IMR-90 (cell line): ENCODE data around the gene GPC6. TPM values are rescaled to one million over a fixed set of nuclear protein-coding genes. Genes with fewer than 3 reads are reported as not detected.
A peak's percentile ranks its signal among the peaks of the same experiment; 100 is the strongest.

Source experiments
- ATAC-seq: fragments of 200-7000 bp; cut with Tn5 transposase; 2 replicates; pipeline ENCODE4 v1.9.1; 2020; ENCODE audit warnings: low read depth, mild to moderate bottlenecking, moderate library complexity
- BruUV-seq: library from RNA; stranded (reverse); fragments of 400-500 nt; replicated peaks from 2 replicates; lab custom pipeline; 2021; lab: Mats Ljungman, UMichigan
- CTCF ChIA-PET: fragments of 300-600 bp; formaldehyde crosslinking; extraction: SDS; loops from one replicate; lab custom pipeline; 2021; ENCODE audit warnings: antibody characterized with exemption; lab: Yijun Ruan, JAX
- POLR2A ChIA-PET: fragments of 300-600 bp; sonication (Branson Sonifier 250); formaldehyde crosslinking; loops from one replicate; lab custom pipeline; 2022; ENCODE audit warnings: antibody characterized with exemption; ENCODE audit not compliant: unreplicated experiment; lab: Charles Lee
- DNase-seq: peaks from one replicate; pipeline ENCODE4 v3.0.0; 2013
- H2AFZ ChIP-seq: replicated peaks from 2 replicates; pipeline ENCODE3; 2013; ENCODE audit warnings: low read length, mild to moderate bottlenecking; ENCODE audit not compliant: poor library complexity
- H2AK5ac ChIP-seq: 2 replicates; pipeline ENCODE4 v1.6.1; 2013; ENCODE audit warnings: low read depth, low read length, inconsistent platforms
- H2AK9ac ChIP-seq: replicated peaks from 2 replicates; pipeline ENCODE3; 2013; ENCODE audit warnings: mild to moderate bottlenecking, low read depth, low read length, moderate library complexity; ENCODE audit not compliant: poor library complexity
- H2BK120ac ChIP-seq: 2 replicates; pipeline ENCODE4 v1.6.1; 2013; ENCODE audit warnings: low read depth, low read length, inconsistent platforms
- H2BK15ac ChIP-seq: 3 replicates; pipeline ENCODE4 v1.6.1; 2013; ENCODE audit warnings: low read depth, low read length, inconsistent platforms
- H2BK20ac ChIP-seq: 2 replicates; pipeline ENCODE4 v1.6.1; 2013; ENCODE audit warnings: low read depth, mild to moderate bottlenecking, inconsistent platforms, low read length, moderate library complexity
- H2BK5ac ChIP-seq: 2 replicates; pipeline ENCODE4 v1.6.1; 2013; ENCODE audit warnings: mild to moderate bottlenecking, low read depth, low read length, inconsistent platforms; ENCODE audit not compliant: poor library complexity, severe bottlenecking
- H3K14ac ChIP-seq: replicated peaks from 2 replicates; pipeline ENCODE4 v1.6.1; 2013; ENCODE audit warnings: low read depth, low read length, inconsistent platforms
- H3K18ac ChIP-seq: 2 replicates; pipeline ENCODE4 v1.6.1; 2013; ENCODE audit warnings: low read depth, low read length, control low read depth
- H3K23ac ChIP-seq: 2 replicates; pipeline ENCODE4 v1.6.1; 2013; ENCODE audit warnings: low read depth, low read length, inconsistent platforms
- H3K27ac ChIP-seq: 2 replicates; pipeline ENCODE4 v1.5.1; 2013; ENCODE audit warnings: mild to moderate bottlenecking, control low read depth, low read length; ENCODE audit not compliant: insufficient read depth
- H3K27me3 ChIP-seq: 2 replicates; pipeline ENCODE4 v1.6.1; 2013; ENCODE audit warnings: low read length; ENCODE audit not compliant: control insufficient read depth, insufficient read depth
- H3K36me3 ChIP-seq: 2 replicates; pipeline ENCODE4 v1.6.1; 2013; ENCODE audit warnings: low read length, mixed read lengths; ENCODE audit not compliant: control insufficient read depth, insufficient read depth
- H3K4ac ChIP-seq: 2 replicates; pipeline ENCODE4 v1.6.1; 2013; ENCODE audit warnings: low read depth, low read length, inconsistent platforms
- H3K4me1 ChIP-seq: 2 replicates; pipeline ENCODE4 v1.6.1; 2013; ENCODE audit warnings: low read length, mixed read lengths; ENCODE audit not compliant: control insufficient read depth, insufficient read depth
- H3K4me2 ChIP-seq: 2 replicates; pipeline ENCODE4 v1.6.1; 2013; ENCODE audit warnings: low read depth, mild to moderate bottlenecking, control low read depth, low read length, moderate library complexity
- H3K4me3 ChIP-seq: 2 replicates; pipeline ENCODE4 v1.5.1; 2013; ENCODE audit warnings: low read depth, mild to moderate bottlenecking, control low read depth, low read length, moderate library complexity; ENCODE audit not compliant: insufficient read depth
- H3K56ac ChIP-seq: 2 replicates; pipeline ENCODE4 v1.6.1; 2013; ENCODE audit warnings: low read length, inconsistent platforms; ENCODE audit not compliant: insufficient read depth; ENCODE audit errors: extremely low read depth
- H3K79me1 ChIP-seq, 2 experiments: 2 replicates each; pipeline ENCODE4 v1.6.1; 2013; ENCODE audit warnings: low read length in 2 of 2, inconsistent platforms in 1 of 2, low read depth in 1 of 2
- H3K9ac ChIP-seq: 2 replicates; pipeline ENCODE4 v1.6.1; 2013; ENCODE audit warnings: low read depth, low read length, control low read depth
- H3K9me1 ChIP-seq: 2 replicates; pipeline ENCODE4 v1.6.1; 2013; ENCODE audit warnings: low read length, inconsistent platforms; ENCODE audit not compliant: insufficient read depth
- H3K9me3 ChIP-seq: 2 replicates; pipeline ENCODE4 v1.6.1; 2013; ENCODE audit warnings: low read length; ENCODE audit not compliant: control insufficient read depth, insufficient read depth
- H4K20me1 ChIP-seq: 2 replicates; pipeline ENCODE4 v1.6.1; 2013; ENCODE audit warnings: low read length, inconsistent platforms; ENCODE audit not compliant: insufficient read depth
- H4K5ac ChIP-seq: 2 replicates; pipeline ENCODE4 v1.6.1; 2013; ENCODE audit warnings: mild to moderate bottlenecking, low read depth, low read length, control low read depth
- H4K8ac ChIP-seq, 2 experiments: 2 replicates each; pipeline ENCODE4 v1.6.1; 2013; ENCODE audit warnings: low read depth in 2 of 2, low read length in 2 of 2, control low read depth in 1 of 2, inconsistent platforms in 1 of 2
- H4K91ac ChIP-seq: 2 replicates; pipeline ENCODE4 v1.6.1; 2013; ENCODE audit warnings: low read depth, low read length, inconsistent platforms; ENCODE audit not compliant: insufficient read depth
- CHD1 ChIP-seq: IDR thresholded peaks from 2 replicates; pipeline ENCODE4 v1.6.1; 2012; ENCODE audit warnings: low read depth, low read length, improper control_type of control experiment
- CTCF ChIP-seq: conservative IDR thresholded peaks from 2 replicates; pipeline ENCODE4 v1.5.1; 2012; ENCODE audit warnings: mild to moderate bottlenecking, low read depth, low read length, improper control_type of control experiment
- ELK1 ChIP-seq: fragments of 150-350 bp; IDR thresholded peaks from 2 replicates; pipeline ENCODE4 v1.6.1; 2016; ENCODE audit warnings: low read depth, mild to moderate bottlenecking, low read length, moderate library complexity, borderline replicate concordance
- FOS ChIP-seq: fragments of 150-350 bp; IDR thresholded peaks from 2 replicates; pipeline ENCODE4 v1.6.1; 2016; ENCODE audit warnings: low read depth, low read length
- MAZ ChIP-seq: IDR thresholded peaks from 2 replicates; pipeline ENCODE4 v1.6.1; 2012; ENCODE audit warnings: low read depth, mild to moderate bottlenecking, low read length, improper control_type of control experiment, moderate library complexity, borderline replicate concordance
- MXI1 ChIP-seq: IDR thresholded peaks from 2 replicates; pipeline ENCODE4 v1.6.1; 2012; ENCODE audit warnings: low read depth, mild to moderate bottlenecking, low read length, moderate library complexity, borderline replicate concordance
- NFE2L2 ChIP-seq: fragments of 150-350 bp; IDR thresholded peaks from 2 replicates; pipeline ENCODE4 v1.6.1; 2016; ENCODE audit warnings: low read depth, mild to moderate bottlenecking, low read length
- RFX5 ChIP-seq: IDR thresholded peaks from 2 replicates; pipeline ENCODE4 v1.8.0; 2012; ENCODE audit warnings: low read depth, mild to moderate bottlenecking, low read length, moderate library complexity
- SMC3 ChIP-seq: fragments of 150-350 bp; IDR thresholded peaks from 2 replicates; pipeline ENCODE4 v1.6.1; 2016; ENCODE audit warnings: low read depth, mild to moderate bottlenecking, antibody characterized with exemption, low read length, moderate library complexity
- USF2 ChIP-seq: fragments of 150-350 bp; IDR thresholded peaks from 2 replicates; pipeline ENCODE4 v1.6.1; 2017; ENCODE audit warnings: mild to moderate bottlenecking, antibody characterized with exemption, low read length, low read depth
- dilution Hi-C: fragments of 300-500 bp; cut with HindIII; formaldehyde crosslinking; loops from one replicate; pipeline ENCODE4 v1.14.3; 2018; ENCODE audit warnings: low sequenced_read_pairs; ENCODE audit not compliant: unreplicated experiment
- in situ Hi-C: fragments of 300-500 bp; cut with MboI; formaldehyde crosslinking; loops from 3 replicates; pipeline ENCODE4 v1.14.3; 2019; ENCODE audit warnings: low sequenced_read_pairs, inconsistent platforms, mixed read lengths
- intact Hi-C: fragments of 100-400 bp; cut with micrococcal nuclease; formaldehyde crosslinking; loops from 2 replicates; pipeline ENCODE4 v1.10.0; 2022
- polyA plus RNA-seq, 3 experiments: library from polyadenylated mRNA; depleted of rRNA; stranded (reverse); fragments of >200 nt; gene quantifications; 2 replicates each; pipeline ENCODE4 v1.2.3, GENCODE V29; 2012; ENCODE audit warnings: low replicate concordance in 1 of 3
- total RNA-seq: library from RNA; depleted of rRNA; stranded (reverse); fragments of >200 nt; gene quantifications from 2 replicates; pipeline ENCODE4 v1.2.3, GENCODE V29; 2012

GPC6 gene
- total and polyA plus RNA-seq, 2 of the 4 experiments (the other 2 are of a cell fraction): 14.9 to 39.4 TPM

- Histone ChIP-seq H2AFZ (no peak overlapping the region), H3K4me1 (peaks cover 2% of the 10 kb centered on the region; the same call in 1 of the 2 replicates), H3K4ac (no peak overlapping the region), H4K5ac (no peak overlapping the region; the same call in 1 of the 2 replicates), H4K91ac (no peak overlapping the region), H2AK5ac (no peak overlapping the region), H3K56ac (no peak overlapping the region), H3K27me3 (no peaks in the 10 kb centered on the region), H2BK15ac (peak overlapping the region; percentile 5; the same call in 1 of the 3 replicates), H4K20me1 (no peaks in the 10 kb centered on the region), H3K27ac (no peak overlapping the region), H3K18ac (no peak overlapping the region), H3K14ac (no peak overlapping the region), H2BK5ac (peak overlapping the region; percentile 51), H2BK120ac (no peak overlapping the region), H3K23ac (no peak overlapping the region), H3K9me1 (no peaks in the 10 kb centered on the region), H3K4me2 (no peak overlapping the region), H2BK20ac (no peak overlapping the region), H3K9ac (no peak overlapping the region), H4K8ac (no peak overlapping the region), H2AK9ac (no peak overlapping the region), H3K79me1 (no peaks in the 10 kb centered on the region; a peak in 1 of 4 replicates), H3K4me3 (no peak overlapping the region), H3K9me3 (no peaks in the 10 kb centered on the region), H3K36me3 (no peaks in the 10 kb centered on the region)
- intact Hi-C loops (no loop called here), in situ Hi-C loops (no loop called here), dilution Hi-C loops (no loop called here)
- ATAC-seq: no peak
- no peak for TF ChIP-seq MAZ
- no peak for TF ChIP-seq SMC3
- no peak for TF ChIP-seq ELK1
- no peak for TF ChIP-seq CTCF
- TF ChIP-seq USF2: no peak
- no peak for TF ChIP-seq RFX5
- TF ChIP-seq FOS: no peak
- no peak for TF ChIP-seq NFE2L2
- no peak for TF ChIP-seq CHD1
- TF ChIP-seq MXI1: no peak
- CTCF ChIA-PET: interaction anchor here (1.0 kb wide), 1 partner anchor 39 kb away, joined by 3 read pairs; no protein-coding TSS in a partner anchor
- no TSS peak for BruUV-seq
- peak; percentile 82 for DNase-seq
- POLR2A ChIA-PET: no interaction called here
Measured at GRCh38 chr13:93736081-93736480, 509.5 kb downstream of the GPC6 start.
